BLaER1 (cell line): ENCODE measurements around the gene PRRT4.
A peak's percentile ranks its signal among the peaks of the same experiment; 100 is the strongest.

Source experiments
- H3K27ac ChIP-seq: shearing (Covaris generic); formaldehyde crosslinking; 2 replicates; pipeline ENCODE4 v1.8.1; 2022
- H3K27me3 ChIP-seq: shearing (Covaris generic); formaldehyde crosslinking; 2 replicates; pipeline ENCODE4 v1.8.1; 2022
- H3K36me3 ChIP-seq: shearing (Covaris generic); formaldehyde crosslinking; 2 replicates; pipeline ENCODE4 v1.8.1; 2022
- H3K4me1 ChIP-seq: shearing (Covaris generic); formaldehyde crosslinking; 2 replicates; pipeline ENCODE4 v1.8.1; 2022
- H3K4me2 ChIP-seq: shearing (Covaris generic); formaldehyde crosslinking; 2 replicates; pipeline ENCODE4 v1.8.1; 2022
- H3K4me3 ChIP-seq: shearing (Covaris generic); formaldehyde crosslinking; 2 replicates; pipeline ENCODE4 v1.8.1; 2022
- H3K9ac ChIP-seq: shearing (Covaris generic); formaldehyde crosslinking; 2 replicates; pipeline ENCODE4 v1.8.1; 2022
- H3K9me3 ChIP-seq: shearing (Covaris generic); formaldehyde crosslinking; 2 replicates; pipeline ENCODE4 v1.8.1; 2022
- H4K20me1 ChIP-seq: shearing (Covaris generic); formaldehyde crosslinking; 2 replicates; pipeline ENCODE4 v1.8.1; 2022
- Cebpa-rat ChIP-seq: shearing (Covaris generic); IDR thresholded peaks from 2 replicates; pipeline ENCODE4 v1.8.1; 2022

The PRRT4 gene

DNA sequence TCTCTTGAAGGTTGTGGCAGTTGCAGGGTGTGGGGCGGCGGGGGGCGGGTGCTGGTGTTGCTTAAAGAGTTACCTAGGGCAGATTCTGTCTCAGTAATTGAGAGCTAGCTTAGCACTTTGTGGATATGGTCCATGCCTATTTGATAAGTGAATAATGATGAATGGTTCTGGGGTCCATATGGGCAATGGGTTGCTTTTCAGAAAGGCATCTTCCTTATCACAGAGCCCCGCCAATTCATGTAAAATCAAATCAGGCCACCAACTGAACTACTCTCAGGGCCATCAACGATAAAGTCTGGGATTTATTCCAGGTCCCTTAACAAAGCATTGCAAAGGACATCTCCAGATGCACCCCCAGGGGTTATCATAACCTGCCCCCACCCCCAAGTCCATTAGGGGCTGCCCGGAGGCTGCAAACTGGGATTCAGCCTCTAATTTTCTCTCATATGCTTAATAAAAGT lies 1.8 kb upstream of the PRRT4 start:
- peaks cover 53% of the 10 kb centered on the region for H3K27me3 ChIP-seq
- H3K9ac ChIP-seq = no peak overlapping the region
- no peak overlapping the region for H3K27ac ChIP-seq

DNA sequence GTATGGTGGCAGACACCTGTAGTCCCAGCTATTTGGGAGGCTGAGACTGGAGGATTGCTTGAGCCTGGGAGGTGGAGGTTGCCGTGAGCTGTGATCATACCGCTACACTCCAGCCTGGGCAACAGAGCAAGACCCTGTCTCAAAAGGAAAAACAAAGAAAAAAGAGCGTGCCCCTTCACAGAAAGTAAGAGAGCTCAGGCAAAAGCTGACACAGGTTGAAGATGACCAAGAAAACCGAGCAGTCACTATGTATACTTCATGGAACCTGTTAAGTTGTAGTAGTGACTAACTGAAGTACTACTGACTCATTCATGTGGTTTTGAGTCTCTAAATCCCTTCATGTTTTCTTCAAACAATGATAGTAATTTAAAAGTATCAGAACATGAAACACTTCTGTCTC lies 1.2 kb upstream of the PRRT4 start:
- H3K27me3 ChIP-seq = peaks cover 53% of the 10 kb centered on the region
- H4K20me1 ChIP-seq = no peaks in the 10 kb centered on the region
- H3K27ac ChIP-seq = no peak overlapping the region
- no peak for TF ChIP-seq Cebpa-rat
- no peak overlapping the region for H3K9ac ChIP-seq
- H3K4me1 ChIP-seq = peaks cover 21% of the 10 kb centered on the region
- H3K9me3 ChIP-seq = no peaks in the 10 kb centered on the region
- no peaks in the 10 kb centered on the region for H3K36me3 ChIP-seq
- no peak overlapping the region for H3K4me3 ChIP-seq
- H3K4me2 ChIP-seq = no peak overlapping the region

More for the DNA sequence above, 1.8 kb upstream of the PRRT4 start:
- Histone ChIP-seq H3K4me3 (no peak overlapping the region), H3K4me1 (peaks cover 21% of the 10 kb centered on the region), H3K9me3 (no peaks in the 10 kb centered on the region), H3K36me3 (no peaks in the 10 kb centered on the region), H4K20me1 (no peaks in the 10 kb centered on the region), H3K4me2 (no peak overlapping the region)
- no peak for TF ChIP-seq Cebpa-rat

DNA sequence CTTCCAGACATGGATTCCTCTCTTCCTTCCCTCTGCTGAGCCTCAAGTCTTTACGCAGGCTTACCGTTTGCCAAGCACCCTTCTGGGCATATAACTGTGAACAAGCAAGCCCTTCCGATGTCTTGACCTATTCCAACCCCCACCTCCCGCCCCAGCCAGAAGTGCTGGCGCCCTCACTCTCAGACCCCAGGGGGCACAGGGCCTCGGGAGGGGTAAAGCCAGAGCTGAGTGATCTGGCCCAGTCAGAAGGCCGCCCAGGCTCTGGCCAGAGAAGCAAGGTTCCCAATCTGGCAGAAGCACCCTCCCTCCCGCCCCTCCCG lies 1.2 kb downstream of the PRRT4 start:
- Histone ChIP-seq H3K36me3 (no peaks in the 10 kb centered on the region), H3K4me3 (peak overlapping the region; percentile 71), H3K9me3 (no peaks in the 10 kb centered on the region), H3K4me1 (peaks cover 21% of the 10 kb centered on the region), H4K20me1 (no peaks in the 10 kb centered on the region), H3K9ac (no peak overlapping the region), H3K4me2 (peak overlapping the region; percentile 96), H3K27me3 (peaks cover 53% of the 10 kb centered on the region), H3K27ac (no peak overlapping the region)
- no peak for TF ChIP-seq Cebpa-rat

DNA sequence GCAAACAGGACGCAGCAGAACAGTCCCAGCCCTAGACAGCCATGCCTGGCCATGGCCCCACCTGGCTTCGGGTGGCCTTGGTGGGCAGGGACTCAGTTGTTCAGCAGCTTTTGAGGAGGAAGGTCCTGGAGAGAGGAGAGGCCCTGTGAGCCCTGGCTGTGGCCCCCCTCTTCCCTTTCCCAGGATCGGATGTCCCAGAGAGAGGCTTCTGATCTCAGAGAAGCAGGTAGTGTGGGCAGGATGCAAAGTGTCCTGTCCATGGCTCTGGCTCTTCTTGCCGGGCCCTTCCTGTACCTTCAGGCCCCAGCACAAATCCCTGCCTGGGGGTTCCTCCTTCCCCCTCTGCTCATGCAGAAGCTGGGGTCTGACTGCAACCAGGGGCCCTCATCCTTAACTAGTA lies 1.6 kb downstream of the PRRT4 start:
- H3K9ac ChIP-seq = no peak overlapping the region
- H4K20me1 ChIP-seq = no peaks in the 10 kb centered on the region
- no peak for TF ChIP-seq Cebpa-rat
- no peak overlapping the region for H3K27ac ChIP-seq
- H3K4me2 ChIP-seq = peak overlapping the region; percentile 96
- peaks cover 21% of the 10 kb centered on the region for H3K4me1 ChIP-seq
- H3K4me3 ChIP-seq = 0 out of 2 replicates have a peak overlapping the region, but pooled peaks have one; percentile 71
- H3K9me3 ChIP-seq = no peaks in the 10 kb centered on the region
- H3K36me3 ChIP-seq = no peaks in the 10 kb centered on the region
- H3K27me3 ChIP-seq = peaks cover 53% of the 10 kb centered on the region

DNA sequence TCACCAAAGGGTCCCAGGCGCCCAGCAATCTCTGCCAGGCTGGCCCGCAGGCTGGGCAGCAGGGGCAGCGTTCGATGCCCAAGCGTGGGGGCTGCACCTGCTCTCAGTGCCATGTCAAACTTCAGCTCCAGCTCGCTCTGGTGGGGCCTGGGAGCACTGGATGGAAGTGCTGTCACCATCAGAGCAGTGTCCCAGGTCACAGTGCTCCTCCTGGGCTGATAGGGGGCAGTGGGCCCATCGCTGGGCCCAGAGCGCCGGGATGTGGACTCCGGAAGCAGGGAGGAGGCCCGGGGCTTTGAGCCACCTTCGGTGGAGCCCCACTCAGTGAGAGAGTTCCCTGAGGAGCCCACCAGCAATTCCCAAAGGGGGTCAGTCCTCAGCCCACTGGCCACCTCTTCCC lies 2.2 kb downstream of the PRRT4 start:
- peaks cover 51% of the 10 kb centered on the region for H3K27me3 ChIP-seq
- TF ChIP-seq Cebpa-rat = no peak
- no peaks in the 10 kb centered on the region for H3K36me3 ChIP-seq
- H3K4me2 ChIP-seq = no peak overlapping the region
- no peak overlapping the region for H3K9ac ChIP-seq
- H4K20me1 ChIP-seq = no peaks in the 10 kb centered on the region
- no peak overlapping the region for H3K4me3 ChIP-seq
- peaks cover 21% of the 10 kb centered on the region for H3K4me1 ChIP-seq
- no peaks in the 10 kb centered on the region for H3K9me3 ChIP-seq
- H3K27ac ChIP-seq = no peak overlapping the region

DNA sequence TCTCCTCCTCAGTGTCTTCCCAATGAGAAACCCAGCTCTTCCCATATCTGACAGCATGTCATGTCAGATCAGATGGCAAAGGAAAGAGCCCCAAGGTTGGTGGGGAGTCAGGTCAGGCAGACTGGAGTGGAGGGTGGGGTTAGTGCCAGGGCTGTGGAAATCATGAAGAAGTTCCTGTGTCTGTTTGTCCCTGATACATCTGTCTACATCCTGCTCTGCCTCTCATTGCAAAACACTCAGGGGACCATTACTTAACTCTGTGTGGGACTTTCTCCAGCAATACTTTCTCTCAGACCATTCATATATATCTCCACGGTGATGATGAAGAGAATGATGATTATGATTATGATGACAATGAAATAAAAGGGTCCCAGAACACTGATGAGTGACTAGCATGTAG lies 3.3 kb downstream of the PRRT4 start:
- Histone ChIP-seq H3K4me2 (no peak overlapping the region), H3K27me3 (peaks cover 49% of the 10 kb centered on the region), H3K27ac (no peak overlapping the region), H3K9ac (no peak overlapping the region), H3K9me3 (no peaks in the 10 kb centered on the region), H3K36me3 (no peaks in the 10 kb centered on the region), H3K4me3 (no peak overlapping the region), H4K20me1 (no peaks in the 10 kb centered on the region), H3K4me1 (peaks cover 21% of the 10 kb centered on the region)
- TF ChIP-seq Cebpa-rat = no peak

DNA sequence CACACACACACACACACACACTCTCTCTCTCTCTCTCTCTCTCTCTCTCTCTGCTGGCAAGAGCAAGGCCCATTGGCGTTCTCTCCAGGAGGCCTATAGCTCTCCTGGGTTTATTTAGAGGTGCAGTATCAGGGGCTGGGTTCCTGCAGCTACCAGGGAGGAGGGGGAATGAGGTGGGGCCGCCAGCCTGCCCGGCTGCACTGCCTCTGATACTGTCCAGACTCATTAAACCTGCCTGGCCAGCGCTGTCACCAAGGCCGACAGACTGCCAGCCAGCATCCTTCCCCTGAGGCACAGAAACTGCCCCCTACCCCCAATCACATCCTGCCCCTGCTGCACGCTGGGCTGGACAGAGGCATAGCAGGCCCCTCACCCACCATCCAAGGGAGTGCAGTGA lies 4.3 kb downstream of the PRRT4 start:
- no peak for TF ChIP-seq Cebpa-rat
- Histone ChIP-seq H3K9ac (no peak overlapping the region), H3K4me2 (no peak overlapping the region), H3K27ac (no peak overlapping the region), H3K9me3 (no peaks in the 10 kb centered on the region), H3K4me3 (no peak overlapping the region), H3K4me1 (peaks cover 21% of the 10 kb centered on the region), H3K36me3 (no peaks in the 10 kb centered on the region), H3K27me3 (peaks cover 49% of the 10 kb centered on the region), H4K20me1 (no peaks in the 10 kb centered on the region)

DNA sequence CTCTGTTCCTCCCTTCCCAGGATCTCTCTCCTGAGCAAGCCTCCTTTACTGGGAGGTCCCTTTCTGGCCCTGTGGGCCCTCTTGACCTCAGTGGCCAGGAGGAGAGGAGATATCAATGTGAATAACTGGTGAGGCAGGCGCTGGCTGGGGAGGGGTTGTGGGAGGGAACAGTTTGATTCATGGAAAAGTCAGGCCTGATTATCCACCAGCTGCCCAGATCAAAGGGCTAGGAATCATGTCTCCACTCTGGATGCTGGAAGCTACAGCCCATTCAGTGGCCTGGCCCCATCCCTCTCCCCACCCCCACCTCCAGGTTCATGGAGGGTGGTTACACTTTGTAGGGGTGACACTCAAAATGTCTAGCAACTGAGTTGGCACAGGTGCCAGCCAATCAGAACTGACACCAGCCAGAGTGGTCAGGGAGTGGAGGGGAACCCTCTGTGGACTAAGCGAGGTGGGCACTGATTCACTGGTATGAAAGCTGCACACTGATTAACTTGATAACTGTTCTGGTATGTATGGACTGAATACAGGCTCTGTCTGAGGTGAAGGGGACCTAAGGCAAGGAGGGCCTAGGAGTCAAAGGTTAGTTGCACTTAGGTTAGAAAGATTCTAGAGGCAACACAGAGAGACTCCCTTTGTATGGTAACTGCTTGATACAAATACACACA lies 4.8 kb downstream of the PRRT4 start:
- Histone ChIP-seq H3K9me3 (peaks cover 4% of the 10 kb centered on the region), H3K4me1 (peaks cover 17% of the 10 kb centered on the region), H3K9ac (no peak overlapping the region), H3K27ac (no peak overlapping the region), H4K20me1 (no peaks in the 10 kb centered on the region), H3K36me3 (no peaks in the 10 kb centered on the region), H3K4me2 (no peak overlapping the region), H3K4me3 (no peak overlapping the region), H3K27me3 (peaks cover 49% of the 10 kb centered on the region)
- no peak for TF ChIP-seq Cebpa-rat

DNA sequence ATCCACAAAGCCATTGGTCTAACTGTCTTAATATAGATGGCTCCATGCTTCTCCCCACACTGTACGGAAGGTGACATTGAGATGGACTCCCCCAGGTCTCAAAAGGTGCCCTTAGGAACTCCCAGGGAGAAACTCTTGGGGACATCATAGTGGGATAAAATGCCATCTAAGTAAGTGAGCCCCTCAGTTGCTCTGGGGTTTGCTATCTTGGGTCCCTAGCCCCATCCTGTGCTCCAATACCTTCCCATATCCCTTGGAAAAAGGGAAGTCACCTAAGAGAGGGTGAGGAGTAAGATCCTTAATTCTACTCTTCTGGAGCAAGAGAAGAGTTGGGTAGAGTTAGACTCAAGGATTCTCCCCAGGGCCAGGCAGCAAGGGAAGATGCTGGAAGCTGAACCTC lies 7.9 kb downstream of the PRRT4 start:
- Histone ChIP-seq H3K4me1 (peaks cover 12% of the 10 kb centered on the region), H3K9me3 (peaks cover 11% of the 10 kb centered on the region), H3K9ac (no peak overlapping the region), H3K4me3 (no peak overlapping the region), H3K27ac (no peak overlapping the region), H3K27me3 (peaks cover 53% of the 10 kb centered on the region), H4K20me1 (no peaks in the 10 kb centered on the region), H3K4me2 (no peak overlapping the region), H3K36me3 (no peaks in the 10 kb centered on the region)
- TF ChIP-seq Cebpa-rat = no peak

DNA sequence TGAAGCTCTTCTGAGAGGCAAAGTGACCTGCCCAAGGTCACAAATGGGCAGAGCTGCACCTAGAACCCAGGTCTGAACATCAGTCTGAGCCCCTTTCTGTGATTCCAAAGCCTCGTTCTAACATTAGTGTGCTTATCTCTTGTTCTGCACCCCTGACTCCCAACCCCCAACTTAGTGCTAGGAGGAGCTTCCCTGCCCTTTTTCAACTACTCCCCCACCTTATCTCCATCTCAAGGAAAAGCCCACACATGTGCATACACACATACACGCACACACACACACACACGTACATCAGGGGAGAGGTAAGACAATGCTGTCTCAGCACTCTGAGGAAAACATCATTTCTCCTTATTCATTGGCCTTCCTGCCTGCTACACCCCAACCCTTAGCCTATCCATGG lies 8.3 kb downstream of the PRRT4 start:
- no peaks in the 10 kb centered on the region for H4K20me1 ChIP-seq
- H3K27ac ChIP-seq = no peak overlapping the region
- peaks cover 11% of the 10 kb centered on the region for H3K9me3 ChIP-seq
- no peak overlapping the region for H3K4me2 ChIP-seq
- no peak overlapping the region for H3K9ac ChIP-seq
- peaks cover 53% of the 10 kb centered on the region for H3K27me3 ChIP-seq
- TF ChIP-seq Cebpa-rat = no peak
- H3K4me1 ChIP-seq = peaks cover 12% of the 10 kb centered on the region
- H3K4me3 ChIP-seq = no peak overlapping the region
- no peaks in the 10 kb centered on the region for H3K36me3 ChIP-seq

DNA sequence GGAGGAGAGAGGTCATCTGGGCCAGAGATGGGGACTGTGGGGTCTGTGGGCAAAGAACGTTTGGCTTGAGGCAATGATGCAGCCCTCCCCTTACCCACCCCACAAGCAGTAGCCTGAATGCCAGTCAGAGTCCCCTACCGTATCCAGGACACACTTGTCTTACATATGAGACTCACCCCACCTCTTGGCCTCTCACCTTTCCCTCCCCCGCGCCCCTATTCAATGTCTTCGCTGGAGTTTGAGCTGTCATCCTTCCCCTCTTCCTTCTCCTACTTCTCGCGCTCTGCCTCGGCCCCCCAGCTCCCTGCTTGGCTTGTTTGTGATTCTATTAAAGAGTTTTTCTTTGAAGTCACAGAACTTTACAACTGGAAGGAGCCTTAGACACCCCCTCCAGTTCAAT lies 8.9 kb downstream of the PRRT4 start:
- Histone ChIP-seq H3K27me3 (peaks cover 53% of the 10 kb centered on the region), H3K4me2 (no peak overlapping the region), H3K4me3 (no peak overlapping the region), H4K20me1 (no peaks in the 10 kb centered on the region), H3K9me3 (peaks cover 11% of the 10 kb centered on the region), H3K36me3 (no peaks in the 10 kb centered on the region), H3K27ac (no peak overlapping the region), H3K4me1 (peaks cover 12% of the 10 kb centered on the region), H3K9ac (no peak overlapping the region)
- no peak for TF ChIP-seq Cebpa-rat
